GM06990 (cell line): ENCODE measurements around the gene HDLBP.

Source experiments
- DNase-seq: peaks from one replicate; pipeline ENCODE4 v3.0.0-alpha.2; 2011; ENCODE audit not compliant: insufficient read length; ENCODE audit errors: extremely low read depth
- H3K27me3 ChIP-seq: replicated peaks from 2 replicates; pipeline ENCODE4 v1.6.0; 2011; ENCODE audit warnings: low read length; ENCODE audit not compliant: control insufficient read depth, insufficient read depth
- H3K36me3 ChIP-seq: 2 replicates; pipeline ENCODE4 v1.5.1; 2011; ENCODE audit warnings: low read length; ENCODE audit not compliant: control insufficient read depth, insufficient read depth
- H3K4me3 ChIP-seq: replicated peaks from 2 replicates; pipeline ENCODE4 v1.5.1; 2011; ENCODE audit warnings: low read depth, mild to moderate bottlenecking, control low read depth, low read length
- TF ChIP-seq, protein P1 (sequence below): IDR thresholded peaks from 2 replicates; pipeline ENCODE4 v1.5.1; 2011; ENCODE audit warnings: low read length, control low read depth, mild to moderate bottlenecking, inconsistent platforms; ENCODE audit not compliant: insufficient read depth, poor library complexity, severe bottlenecking

The HDLBP gene

DNA sequence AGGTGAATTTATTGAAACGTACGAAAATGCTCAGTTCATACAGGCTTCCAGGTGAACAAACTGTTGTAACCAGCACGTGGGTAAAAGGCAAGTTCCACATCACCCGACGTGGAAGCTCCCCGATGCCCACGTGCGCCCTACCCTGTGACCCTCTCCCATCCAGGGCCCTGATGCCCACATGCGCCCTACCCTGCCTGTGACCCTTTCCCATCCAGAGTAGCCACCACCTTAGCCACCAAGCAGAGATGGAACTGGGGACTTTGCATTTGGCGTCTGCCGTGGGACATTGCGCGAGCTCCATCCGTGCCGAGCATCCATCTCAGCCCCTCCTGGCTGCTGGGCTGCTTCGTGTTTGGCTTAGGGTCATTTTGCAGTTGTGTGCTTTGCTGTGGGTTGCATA is 89.5 kb downstream of the HDLBP start:
- no peak for DNase-seq
- Histone ChIP-seq H3K36me3 (peaks cover 44% of the 10 kb centered on the region), H3K4me3 (no peak overlapping the region), H3K27me3 (no peaks in the 10 kb centered on the region)
- TF ChIP-seq, protein P1, sequence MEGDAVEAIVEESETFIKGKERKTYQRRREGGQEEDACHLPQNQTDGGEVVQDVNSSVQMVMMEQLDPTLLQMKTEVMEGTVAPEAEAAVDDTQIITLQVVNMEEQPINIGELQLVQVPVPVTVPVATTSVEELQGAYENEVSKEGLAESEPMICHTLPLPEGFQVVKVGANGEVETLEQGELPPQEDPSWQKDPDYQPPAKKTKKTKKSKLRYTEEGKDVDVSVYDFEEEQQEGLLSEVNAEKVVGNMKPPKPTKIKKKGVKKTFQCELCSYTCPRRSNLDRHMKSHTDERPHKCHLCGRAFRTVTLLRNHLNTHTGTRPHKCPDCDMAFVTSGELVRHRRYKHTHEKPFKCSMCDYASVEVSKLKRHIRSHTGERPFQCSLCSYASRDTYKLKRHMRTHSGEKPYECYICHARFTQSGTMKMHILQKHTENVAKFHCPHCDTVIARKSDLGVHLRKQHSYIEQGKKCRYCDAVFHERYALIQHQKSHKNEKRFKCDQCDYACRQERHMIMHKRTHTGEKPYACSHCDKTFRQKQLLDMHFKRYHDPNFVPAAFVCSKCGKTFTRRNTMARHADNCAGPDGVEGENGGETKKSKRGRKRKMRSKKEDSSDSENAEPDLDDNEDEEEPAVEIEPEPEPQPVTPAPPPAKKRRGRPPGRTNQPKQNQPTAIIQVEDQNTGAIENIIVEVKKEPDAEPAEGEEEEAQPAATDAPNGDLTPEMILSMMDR: no peak

DNA sequence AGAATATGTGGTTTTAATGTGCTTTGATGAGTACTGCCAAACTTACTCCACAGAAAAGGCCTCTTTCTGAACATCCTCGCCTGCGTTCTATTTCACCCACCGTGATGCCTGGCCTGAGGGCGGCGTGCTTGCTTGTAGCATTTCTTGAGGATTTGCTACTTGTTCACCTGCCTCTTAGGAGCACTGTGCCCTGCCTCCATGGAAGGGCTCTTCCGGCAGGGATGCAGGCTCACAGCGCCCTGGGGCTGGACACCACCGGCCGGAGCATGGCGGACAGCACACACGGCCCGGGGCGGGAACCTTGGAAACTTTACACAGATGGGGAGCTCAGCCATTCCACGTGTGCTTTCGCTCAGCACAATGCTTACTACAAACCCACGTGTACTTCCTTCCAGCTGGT is 89.9 kb downstream of the HDLBP start:
- Histone ChIP-seq H3K36me3 (peaks cover 43% of the 10 kb centered on the region), H3K27me3 (no peaks in the 10 kb centered on the region), H3K4me3 (no peak overlapping the region)
- no peak for DNase-seq
- TF ChIP-seq, protein P1: no peak

DNA sequence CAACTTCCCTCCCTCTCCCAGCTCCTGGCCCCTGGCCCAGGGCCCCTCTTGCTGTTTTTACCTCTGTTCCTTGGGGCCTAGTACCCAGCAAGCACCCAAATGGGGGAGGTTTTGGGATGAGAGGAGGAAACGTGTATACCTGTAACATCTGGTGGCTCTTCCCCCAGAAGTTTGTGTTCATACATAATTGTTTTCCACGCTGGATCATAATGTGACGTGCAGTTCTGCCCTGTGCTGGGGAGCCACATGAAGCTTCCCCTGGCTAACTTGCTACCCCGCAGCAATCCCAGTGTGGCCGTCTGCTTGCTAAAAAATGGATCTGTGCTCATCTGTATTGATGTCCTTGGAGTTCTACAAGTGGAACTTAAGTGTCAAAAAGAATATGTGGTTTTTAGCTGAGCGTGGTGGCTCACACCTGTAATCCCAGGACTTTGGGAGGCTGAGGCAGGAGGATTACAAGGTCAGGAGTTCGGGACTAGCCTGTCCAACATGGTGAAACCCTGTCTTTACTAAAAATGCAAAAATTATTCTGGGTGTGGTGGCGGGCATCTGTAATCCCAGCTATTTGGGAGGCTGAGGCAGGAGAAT is 90.5 kb downstream of the HDLBP start:
- no peak for DNase-seq
- no peak overlapping the region for H3K4me3 ChIP-seq
- H3K36me3 ChIP-seq: peaks cover 37% of the 10 kb centered on the region
- H3K27me3 ChIP-seq: no peaks in the 10 kb centered on the region
- TF ChIP-seq, protein P1: no peak

DNA sequence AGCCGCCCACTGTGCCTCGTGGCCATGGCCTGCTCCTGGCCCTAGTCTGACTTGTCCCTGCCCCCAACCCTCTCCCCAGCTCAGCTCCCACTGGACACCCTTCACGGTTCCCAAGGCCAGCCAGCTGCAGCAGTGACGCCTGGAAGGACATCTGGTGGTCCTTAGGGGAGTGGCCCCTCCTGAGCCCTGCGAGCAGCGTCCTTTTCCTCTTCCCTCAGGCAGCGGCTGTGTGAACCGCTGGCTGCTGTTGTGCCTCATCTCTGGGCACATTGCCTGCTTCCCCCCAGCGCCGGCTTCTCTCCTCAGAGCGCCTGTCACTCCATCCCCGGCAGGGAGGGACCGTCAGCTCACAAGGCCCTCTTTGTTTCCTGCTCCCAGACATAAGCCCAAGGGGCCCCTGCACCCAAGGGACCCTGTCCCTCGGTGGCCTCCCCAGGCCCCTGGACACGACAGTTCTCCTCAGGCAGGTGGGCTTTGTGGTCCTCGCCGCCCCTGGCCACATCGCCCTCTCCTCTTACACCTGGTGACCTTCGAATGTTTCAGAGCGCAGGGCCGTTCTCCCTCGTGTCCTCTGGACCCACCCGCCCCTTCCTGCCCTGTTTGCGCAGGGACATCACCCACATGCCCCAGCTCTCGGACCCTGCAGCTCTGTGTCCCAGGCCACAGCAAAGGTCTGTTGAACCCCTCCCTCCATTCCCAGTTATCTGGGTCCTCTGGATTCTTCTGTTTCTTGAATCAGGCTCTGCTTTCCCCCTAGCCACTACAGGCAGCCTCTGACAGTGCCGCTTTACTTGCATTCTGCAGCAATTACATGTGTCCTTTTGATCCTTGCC is 91.2 kb downstream of the HDLBP start:
- no peak overlapping the region for H3K4me3 ChIP-seq
- TF ChIP-seq, protein P1: no peak
- no peaks in the 10 kb centered on the region for H3K27me3 ChIP-seq
- H3K36me3 ChIP-seq: peaks cover 31% of the 10 kb centered on the region
- no peak for DNase-seq

DNA sequence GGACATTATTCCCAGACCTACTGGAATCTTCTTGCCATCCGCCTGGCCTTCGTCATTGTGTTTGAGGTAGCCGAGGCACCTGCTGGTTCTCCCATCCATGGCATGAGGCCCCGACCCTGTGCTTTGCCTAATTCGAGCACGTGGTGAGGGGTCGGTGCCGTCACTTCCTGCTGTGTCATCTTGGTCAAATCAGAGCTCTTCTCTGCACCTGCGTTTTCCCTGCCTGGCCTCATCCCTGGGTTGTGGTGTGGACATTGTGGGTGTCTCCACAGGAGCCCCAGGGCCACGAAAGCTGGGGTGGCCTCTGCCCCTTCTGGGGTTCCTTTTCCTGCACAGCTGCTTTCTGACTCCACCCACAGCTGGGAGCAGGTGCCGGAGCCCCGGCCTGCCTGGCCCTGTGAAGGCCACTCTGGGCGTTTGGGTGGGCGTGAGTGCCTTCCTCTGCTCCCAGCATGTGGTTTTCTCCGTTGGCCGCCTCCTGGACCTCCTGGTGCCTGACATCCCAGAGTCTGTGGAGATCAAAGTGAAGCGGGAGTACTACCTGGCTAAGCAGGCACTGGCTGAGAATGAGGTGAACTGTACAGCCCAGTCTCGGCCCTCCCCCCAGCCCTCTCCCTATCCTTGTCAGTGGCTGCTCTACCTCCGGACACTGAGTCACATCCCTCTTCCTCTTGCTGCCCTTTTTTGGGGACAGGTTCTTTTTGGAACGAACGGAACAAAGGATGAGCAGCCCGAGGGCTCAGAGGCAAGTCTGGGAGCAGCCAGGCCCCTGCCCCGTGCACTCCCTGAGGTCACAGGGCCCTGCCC is 92.1 kb downstream of the HDLBP start:
- Histone ChIP-seq H3K36me3 (peaks cover 23% of the 10 kb centered on the region), H3K4me3 (no peak overlapping the region), H3K27me3 (no peaks in the 10 kb centered on the region)
- TF ChIP-seq, protein P1: no peak
- no peak for DNase-seq
